ENCODE measurements around the gene DAGLA.

The DAGLA gene

GRCh38 chr11:61749591-61750217 is 69.5 kb downstream of the DAGLA start:
- no peak for DNase-seq

- DNase-seq, result no peak
Observed at GRCh38 chr11:61750631-61751273, 70.6 kb downstream of the DAGLA start.

- no peak for DNase-seq
Observed at GRCh38 chr11:61751384-61751783, 71.2 kb downstream of the DAGLA start.

DNA sequence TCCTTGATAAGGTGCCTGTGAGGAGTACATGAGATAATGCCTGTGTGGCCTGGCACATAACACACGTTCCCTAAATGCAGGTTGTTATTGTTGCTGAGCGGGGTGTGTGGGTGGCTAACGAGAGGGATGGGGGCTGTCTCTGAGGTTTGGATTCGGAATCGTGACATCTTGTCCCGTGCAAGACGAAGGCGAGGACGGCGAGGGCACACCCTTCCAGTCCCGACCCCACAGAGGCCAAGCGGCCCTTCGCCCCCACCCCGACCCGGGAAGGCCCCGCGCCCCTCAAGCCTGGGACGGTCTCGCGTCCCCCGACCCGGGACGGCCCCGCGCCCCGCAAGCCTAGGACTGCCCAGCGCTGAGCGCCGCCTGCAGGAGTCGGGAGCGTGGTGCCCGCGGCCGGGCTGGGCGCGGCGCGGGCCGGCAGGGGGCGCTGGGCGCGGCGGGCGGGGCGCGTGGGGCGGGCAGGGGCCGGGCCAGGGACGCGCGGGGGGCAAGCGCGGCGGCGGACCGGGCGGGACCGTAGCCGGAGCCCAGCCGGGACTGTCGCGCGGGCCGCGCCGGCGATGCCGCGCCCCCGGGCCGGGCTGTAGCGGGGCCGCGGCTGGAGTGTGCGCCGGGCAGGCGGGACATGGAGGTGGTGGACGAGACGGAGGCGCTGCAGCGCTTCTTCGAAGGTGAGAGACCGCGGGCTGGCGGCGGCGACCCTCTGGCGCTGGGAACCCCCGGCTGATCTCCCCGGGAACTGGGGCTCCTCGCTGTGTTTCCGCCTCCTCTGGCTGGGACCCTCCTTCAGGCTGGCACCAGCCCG is 72.1 kb downstream of the DAGLA start, which contains the start of gene MYRF:
Gene MYRF, plus strand, starts transcription at position 520 of the 808 bp plus-strand sequence. Its CDS starts 109 bp downstream, at position 629.
- peak; percentile 67 for DNase-seq

DNA sequence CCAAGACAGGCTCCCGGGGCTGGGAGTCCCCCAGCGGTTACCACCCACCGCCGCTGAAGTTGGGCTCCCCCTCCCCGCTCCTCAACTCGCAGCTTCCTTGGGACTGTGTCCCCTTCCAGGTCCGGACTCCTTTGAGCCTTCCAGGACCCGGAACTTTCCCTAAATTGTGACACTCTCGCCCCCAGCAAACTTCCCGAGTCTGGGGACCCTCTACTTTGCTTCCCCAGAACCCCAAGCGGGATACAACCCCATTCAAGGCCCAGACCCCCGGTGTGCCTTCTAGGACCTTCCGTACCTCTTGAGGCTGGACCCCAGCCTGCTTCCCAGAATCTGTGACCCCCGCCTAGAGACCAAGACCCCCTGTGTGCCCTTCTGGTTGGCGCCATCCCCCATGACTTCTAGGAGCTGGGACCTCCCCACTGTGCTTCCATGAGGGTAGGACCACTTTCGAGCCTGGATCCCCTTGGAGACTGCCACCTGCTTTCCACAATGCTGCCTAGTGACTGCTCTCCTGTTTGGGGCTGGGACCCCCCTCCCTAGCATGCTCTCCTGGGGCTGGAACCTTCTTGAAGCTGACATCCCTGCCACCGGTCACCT is 72.8 kb downstream of the DAGLA start:
- DNase-seq, result no peak

- no peak for DNase-seq
Observed at GRCh38 chr11:61753672-61754071, 73.5 kb downstream of the DAGLA start.

GRCh38 chr11:61754534-61755482 is 74.6 kb downstream of the DAGLA start:
- DNase-seq, result no peak

GRCh38 chr11:61756147-61756451 is 75.9 kb downstream of the DAGLA start:
- DNase-seq, result no peak

GRCh38 chr11:61756452-61757212 is 76.4 kb downstream of the DAGLA start:
- DNase-seq, result no peak

DNA sequence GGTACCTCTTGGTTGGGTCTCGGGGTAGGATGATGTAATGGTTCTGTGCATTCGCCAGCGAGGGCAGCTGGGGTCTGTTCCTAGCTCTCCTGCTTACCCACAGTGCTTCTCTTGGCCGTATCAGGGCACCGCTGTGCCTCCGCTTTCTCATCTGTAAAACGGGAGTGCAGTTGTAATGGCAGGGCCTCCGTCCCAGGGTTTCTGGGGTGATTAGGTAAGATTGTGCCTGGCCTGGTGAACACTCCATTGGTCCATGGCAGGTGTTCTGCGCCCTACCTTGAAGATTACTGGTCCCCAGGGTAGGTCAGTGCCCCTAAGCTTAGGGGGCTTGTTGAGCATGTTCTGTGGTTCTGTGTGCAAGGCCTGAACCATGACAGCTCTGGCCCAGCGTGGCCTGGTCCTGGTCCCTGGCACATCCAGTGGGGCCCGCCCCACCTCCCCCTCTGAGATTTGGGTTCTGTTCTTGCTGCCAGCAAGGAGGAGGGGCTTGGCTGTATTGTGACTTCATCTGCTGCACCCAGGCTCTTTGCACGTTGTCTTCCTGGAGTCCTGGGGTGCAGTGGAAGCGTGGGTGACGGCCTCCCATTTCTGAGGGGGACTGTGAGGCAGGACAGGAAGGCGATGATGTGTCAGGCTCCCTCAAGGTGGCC is 77.1 kb downstream of the DAGLA start:
- no peak for DNase-seq

GRCh38 chr11:61760946-61761345 is 80.8 kb downstream of the DAGLA start:
- DNase-seq, result no peak

DNA sequence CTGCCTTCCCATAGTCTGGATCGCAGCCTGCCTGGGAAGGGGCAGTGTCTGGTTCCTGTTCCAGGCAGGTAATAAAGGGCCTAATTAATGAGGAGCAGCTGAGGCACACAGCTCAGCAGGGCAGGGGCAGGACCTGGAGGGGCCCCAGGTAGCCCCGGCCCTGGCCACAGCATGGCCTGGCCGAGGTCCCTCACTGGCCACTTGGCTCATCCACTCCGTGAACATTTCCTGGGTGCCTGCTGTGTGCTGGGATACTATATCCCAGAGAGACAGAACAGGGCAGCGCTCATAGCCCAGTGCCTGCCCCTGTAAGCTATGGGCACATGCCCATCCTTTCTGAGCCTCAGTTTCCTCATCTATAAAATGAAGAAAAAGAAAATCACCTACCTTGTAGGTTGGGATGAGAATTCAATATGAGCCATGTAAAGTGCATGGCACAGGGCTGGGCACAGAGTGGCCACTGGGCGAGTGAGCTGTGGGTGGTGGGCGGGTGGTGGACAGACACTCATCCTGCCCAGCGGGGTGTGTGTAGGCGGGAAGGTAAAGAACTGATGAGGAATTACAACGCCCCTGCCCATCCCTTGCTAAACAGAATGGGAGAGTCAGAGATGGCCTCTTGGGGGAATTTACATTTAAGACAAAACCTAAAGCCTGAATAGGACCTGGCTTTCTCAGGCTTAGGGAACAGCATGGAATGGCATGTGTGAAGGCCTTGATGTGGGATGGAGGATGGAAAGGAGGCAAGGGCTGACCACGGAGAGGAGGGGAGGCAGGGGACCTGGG is 81.4 kb downstream of the DAGLA start:
- no peak for DNase-seq

DNA sequence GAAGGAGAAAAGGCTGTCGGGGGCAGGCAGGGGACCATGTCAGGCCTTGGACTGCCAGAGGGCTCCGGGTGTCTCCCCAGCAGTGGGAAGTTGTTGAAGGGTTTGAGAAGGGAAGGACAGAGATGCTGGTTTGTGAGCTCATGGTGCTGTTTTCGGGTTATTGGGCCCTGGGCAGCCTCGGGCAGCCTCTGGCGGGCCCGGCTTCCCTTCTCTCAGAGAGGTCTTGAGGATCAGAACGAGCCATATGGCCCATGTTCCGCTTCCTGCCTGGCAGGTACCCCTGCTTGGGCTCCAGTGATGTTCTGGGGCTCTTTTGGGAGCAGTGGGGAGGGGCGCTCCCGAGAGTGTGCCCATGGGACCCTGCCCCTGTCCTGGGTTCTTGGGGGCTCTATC is 82.0 kb downstream of the DAGLA start:
- no peak for DNase-seq

DNA sequence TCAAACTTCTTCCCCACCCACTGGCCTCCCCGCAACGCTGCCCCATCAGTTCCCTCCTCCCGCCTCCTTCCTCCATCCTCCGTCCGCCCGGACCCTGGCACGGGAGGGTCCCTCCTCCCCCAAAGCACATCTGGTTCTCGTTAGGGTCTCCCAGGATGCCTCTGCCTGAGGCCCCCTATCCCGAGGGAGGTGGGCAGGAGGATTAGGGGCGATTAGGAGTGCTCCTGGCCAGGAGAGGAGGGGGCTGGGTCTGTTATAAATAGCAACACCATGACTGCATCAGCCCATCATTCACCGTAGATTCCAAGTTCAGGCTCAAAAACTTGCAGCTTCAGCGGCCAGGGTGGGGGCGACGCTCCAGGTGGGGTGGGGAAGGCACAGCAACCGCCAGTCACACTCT is 82.6 kb downstream of the DAGLA start:
- no peak for DNase-seq

DNA sequence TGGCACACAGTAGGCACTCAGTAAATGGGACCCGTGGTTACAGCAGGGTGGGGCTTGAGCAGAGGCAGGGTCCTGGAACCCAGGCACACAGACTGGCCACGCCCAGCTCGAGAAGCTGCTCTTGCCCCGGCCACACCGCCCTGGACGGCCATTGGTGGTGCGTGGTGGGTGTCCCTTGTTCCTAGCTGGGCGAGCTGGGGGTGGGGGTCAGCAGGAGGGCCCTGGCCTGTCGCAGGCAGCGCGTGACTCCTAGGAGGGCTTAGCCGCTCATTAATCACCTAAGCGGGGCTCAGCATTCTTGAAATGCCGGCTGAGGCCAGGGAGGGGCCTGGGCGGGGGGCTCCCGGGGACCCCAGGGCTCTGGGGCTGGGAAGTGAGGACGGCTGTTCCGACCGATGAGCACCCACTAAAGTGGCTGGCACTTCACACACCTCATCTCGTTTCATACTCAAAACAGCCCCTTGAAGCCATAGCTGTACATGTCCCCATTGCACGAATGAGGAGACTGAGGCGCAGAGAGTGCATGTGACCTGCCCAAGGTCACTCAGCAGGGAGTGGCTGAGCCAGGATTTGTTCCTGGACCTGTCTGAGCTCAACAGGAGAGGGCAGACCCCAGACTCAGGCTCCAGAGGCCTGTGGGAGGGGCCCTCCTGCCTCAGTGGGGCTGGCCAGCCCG is 83.9 kb downstream of the DAGLA start:
- DNase-seq, result no peak

DNA sequence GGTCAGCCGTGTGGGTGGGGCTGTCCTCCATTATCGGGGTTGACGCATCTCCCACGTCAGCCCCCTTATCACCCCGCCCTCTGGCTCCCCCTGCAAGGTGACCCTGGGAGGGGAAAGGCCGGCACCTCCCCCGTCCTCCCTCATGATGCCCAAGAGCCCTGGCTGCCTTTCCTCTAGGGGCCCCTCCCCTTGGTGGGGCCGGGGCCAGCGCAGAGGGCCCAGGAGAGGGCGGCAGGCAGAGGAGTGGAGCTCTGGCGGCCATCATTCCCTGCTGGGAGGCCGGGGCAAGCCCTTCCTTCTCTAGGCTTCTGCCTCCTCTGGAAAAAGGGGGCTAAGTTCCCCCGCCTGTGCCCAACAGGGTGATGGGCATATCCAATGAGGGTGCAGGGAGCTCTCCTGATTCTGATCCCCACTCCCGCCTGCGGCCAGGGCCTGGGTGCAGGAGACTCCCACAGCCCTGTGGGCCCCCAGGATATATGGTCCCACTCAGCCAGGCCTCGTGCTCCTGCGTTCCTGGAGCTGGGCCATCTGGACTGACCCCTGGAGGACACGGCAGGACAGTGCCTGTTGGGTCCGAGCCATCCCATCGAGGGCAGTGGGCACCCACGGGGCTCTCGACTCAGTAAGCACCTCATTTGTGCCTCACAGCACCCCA is 84.5 kb downstream of the DAGLA start:
- DNase-seq, result no peak

DNA sequence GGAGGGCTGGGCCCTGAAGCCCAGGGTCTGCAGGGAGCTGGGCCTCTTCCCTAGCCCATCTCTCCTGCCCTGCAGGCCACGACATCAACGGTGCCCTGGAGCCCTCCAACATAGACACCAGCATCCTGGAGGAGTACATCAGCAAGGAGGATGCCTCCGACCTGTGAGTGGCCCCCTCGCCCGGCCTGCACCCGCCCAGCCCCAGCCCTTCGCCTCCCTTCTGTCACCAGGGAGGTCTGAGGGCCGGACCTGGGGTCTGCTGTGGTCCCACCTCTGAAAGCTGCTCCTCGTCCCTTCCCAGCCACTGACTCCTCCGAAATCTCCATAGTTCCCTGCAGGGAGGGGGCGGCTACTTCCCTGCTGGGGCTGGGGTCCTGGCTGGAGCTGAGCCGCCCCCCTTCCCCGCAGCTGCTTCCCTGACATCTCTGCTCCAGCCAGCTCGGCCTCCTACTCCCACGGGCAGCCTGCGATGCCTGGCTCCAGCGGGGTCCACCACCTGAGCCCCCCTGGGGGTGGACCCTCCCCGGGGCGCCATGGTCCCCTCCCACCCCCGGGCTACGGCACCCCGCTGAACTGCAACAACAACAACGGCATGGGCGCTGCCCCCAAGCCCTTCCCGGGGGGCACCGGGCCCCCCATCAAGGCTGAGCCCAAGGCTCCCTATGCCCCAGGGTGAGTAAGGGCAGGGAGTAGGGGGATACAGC is 85.5 kb downstream of the DAGLA start:
- no peak for DNase-seq

DNA sequence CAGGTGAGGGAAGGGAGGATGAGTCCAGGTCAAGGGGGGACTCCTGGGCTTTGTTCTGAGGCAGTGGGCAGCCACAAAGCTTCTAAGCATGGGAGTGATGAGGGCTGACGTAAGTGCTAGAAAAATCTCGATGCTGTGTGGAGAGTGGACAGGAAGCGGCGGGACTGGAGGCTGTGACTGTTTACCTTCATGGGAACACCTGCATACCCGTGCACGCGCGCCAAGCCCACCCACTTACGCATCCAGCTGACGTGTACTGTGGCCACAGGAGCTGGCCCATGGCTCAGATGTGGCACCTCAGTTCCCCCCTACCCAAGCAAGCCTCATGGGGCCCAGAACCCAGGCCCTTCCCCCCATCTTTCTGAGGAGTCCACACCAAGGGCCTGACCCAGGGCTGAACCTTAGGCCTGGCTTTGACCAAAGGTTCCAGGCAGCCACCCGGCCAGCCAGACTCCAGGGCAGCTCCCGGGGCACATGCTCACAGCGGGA is 86.2 kb downstream of the DAGLA start:
- no peak for DNase-seq

Measured in activated CD4-positive, CD25-positive, alpha-beta regulatory T cell treated with anti-CD3 and anti-CD28 coated beads, Interleukin-2, amount 50 U/mL, for 72 hours (primary cell).